IPS-20b (cell line): ENCODE results near the gene MS4A10.
"Not testable (repeated sequence)": the region's sequence is repeated elsewhere in the genome, so short reads cannot be mapped to it uniquely, and the experiment has no call there.

Experiments
- H3K27ac ChIP-seq: one replicate; pipeline ENCODE4 v1.5.1; 2013; ENCODE audit warnings: low read length
- H3K27me3 ChIP-seq: 2 replicates; pipeline ENCODE4 v1.6.1; 2013; ENCODE audit warnings: mild to moderate bottlenecking, low read length, inconsistent platforms; ENCODE audit not compliant: insufficient read depth
- H3K36me3 ChIP-seq: 2 replicates; pipeline ENCODE4 v1.6.1; 2013; ENCODE audit warnings: low read depth, mild to moderate bottlenecking, inconsistent platforms, low read length, moderate library complexity; ENCODE audit not compliant: insufficient read depth
- H3K4me1 ChIP-seq: 2 replicates; pipeline ENCODE4 v1.6.1; 2013; ENCODE audit warnings: mild to moderate bottlenecking, control low read depth, inconsistent platforms, low read length, moderate library complexity; ENCODE audit not compliant: insufficient read depth
- H3K4me3 ChIP-seq: 2 replicates; pipeline ENCODE4 v1.5.1; 2013; ENCODE audit warnings: mild to moderate bottlenecking, low read length, inconsistent platforms
- H3K9ac ChIP-seq: 2 replicates; pipeline ENCODE4 v1.6.1; 2013; ENCODE audit warnings: low read depth, mild to moderate bottlenecking, inconsistent platforms, low read length, moderate library complexity
- H3K9me3 ChIP-seq: 2 replicates; pipeline ENCODE4 v1.6.1; 2013; ENCODE audit warnings: mild to moderate bottlenecking, low read depth, low read length, inconsistent platforms; ENCODE audit not compliant: insufficient read depth

Gene MS4A10

DNA sequence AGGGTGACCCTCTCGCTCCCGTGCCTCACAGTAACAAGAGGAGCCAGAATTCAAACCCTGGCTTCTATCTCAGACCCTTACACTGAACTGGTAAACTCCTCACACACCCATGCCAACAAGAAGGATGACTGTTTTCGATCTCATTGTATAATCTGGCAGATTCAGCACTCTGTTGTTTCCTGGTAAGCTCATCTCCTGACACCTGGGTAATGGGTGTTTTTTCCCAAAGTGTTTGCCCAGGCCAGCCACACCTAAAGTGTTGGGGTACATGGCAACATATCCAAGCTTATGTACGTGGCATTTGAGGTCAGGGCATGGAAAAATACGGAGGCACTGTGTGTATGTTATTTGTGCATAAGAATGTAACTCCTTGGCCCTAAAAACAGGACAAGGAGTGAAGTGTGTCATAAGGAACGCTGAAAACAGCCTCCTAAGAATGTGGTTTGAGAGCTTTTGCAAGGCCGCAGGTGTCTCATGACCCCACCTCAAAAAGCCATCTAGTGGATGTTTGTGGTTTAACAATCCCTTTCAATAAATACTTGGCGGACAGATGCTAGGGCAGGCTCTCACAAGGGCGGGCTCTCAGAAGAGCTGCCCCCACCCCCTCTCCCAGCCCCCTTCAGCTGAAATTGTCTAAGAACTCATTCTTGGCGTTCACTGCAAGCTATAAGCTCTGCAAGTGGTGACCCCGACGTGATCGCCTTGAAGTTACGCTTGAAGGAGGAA lies 28.7 kb upstream of the MS4A10 start, which contains the start of gene MS4A15:
Gene MS4A15 (plus strand): TSS at position 561 of the 726 bp plus-strand sequence. CDS start 6,867 bp downstream, outside the sequence.
- Histone ChIP-seq H3K36me3 (no peaks in the 10 kb centered on the region), H3K9me3 (no peaks in the 10 kb centered on the region), H3K9ac (no peak within 1 kb of the TSS), H3K4me1 (no peaks in the 10 kb centered on the region), H3K27me3 (no peaks in the 10 kb centered on the region), H3K27ac (no peak within 1 kb of the TSS), H3K4me3 (no peak within 1 kb of the TSS)

DNA sequence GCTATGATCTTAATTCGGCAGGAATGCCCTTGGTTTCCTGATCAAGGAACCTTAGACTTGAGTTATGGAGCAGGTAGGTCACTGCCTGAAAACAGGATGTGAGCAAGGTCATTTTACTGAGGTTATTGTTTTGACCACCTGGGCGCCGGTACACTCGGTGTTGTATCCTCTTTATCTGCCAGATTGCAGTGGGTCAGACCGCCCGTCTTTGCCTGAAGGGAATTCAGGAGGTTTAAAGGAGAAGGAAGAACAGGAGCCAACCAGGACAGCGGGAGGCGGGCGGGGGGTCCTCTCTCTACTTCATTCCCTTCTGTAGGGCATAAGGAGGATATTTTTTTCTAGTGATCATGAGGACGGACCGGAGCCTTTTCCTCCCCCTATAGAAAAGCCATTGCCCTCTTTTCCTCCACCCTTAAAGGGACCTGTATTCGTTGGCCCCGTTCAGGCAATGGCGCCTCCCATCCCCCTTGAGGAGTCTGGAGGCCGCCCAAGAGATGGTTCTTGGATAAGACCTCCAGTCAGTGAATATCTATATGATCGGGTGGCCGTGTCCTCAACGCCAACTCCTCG lies 27.8 kb upstream of the MS4A10 start:
- H3K4me3 ChIP-seq: no peak overlapping the region
- no peak overlapping the region for H3K9ac ChIP-seq
- H3K27ac ChIP-seq: no peak overlapping the region
- H3K36me3 ChIP-seq: no peaks in the 10 kb centered on the region
- no peaks in the 10 kb centered on the region for H3K4me1 ChIP-seq
- H3K27me3 ChIP-seq: no peaks in the 10 kb centered on the region
- no peaks in the 10 kb centered on the region for H3K9me3 ChIP-seq

DNA sequence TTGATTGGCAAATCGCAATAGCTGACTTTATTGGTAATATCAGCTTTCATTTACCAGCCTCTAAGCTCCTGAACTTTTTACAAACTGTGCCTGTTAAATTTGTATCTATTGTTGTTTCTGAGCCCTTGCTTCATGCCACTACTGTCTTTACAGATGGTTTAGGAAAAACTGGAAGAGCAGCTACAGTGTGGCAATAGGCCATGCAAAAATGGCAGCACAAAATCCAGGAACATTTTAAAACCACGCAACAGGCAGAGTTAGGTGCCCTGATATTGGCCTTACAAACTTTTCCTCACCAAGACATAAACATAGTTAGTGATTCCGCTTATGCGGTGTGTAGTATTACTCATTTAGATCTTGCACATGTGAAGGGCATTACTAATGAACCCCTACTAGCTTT lies 26.5 kb upstream of the MS4A10 start:
- not testable (repeated sequence) for H3K27ac ChIP-seq, H3K9me3 ChIP-seq, H3K9ac ChIP-seq, H3K4me3 ChIP-seq, H3K36me3 ChIP-seq, H3K27me3 ChIP-seq, H3K4me1 ChIP-seq

DNA sequence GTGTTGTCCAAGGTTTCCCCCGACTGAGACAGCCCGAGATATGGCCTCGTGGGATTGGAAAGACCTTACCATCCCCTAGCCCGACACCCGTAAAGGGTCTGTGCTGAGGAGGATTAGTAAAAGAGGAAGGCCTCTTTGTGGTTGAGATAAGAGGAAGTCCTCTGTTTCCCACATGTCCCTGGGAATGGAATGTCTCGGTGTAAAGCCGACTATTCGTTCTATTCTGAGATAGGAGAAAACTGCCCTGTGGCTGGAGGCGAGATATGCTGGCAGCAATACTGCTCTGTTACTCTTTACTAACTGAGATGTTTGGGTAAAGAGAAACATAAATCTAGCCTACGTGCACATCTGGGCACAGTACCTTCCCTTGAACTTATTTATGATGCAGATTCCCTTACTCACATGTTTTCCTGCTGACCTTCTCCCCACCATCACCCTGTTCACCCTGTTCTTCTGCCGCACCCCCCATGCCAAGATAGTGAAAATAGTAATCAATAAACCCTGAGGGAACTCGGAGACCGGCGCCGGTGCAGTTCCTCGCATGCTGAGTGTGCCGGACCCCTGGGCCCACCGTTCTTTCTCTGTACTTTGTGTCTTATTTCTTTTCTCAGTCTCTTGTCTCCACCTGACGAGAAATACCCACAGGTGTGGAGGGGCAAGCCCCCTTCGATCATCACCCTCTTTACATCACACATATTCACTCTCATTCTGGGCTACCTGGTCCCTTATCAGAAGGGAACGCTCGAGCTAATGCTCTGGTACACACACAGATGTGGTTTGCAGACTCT lies 25.5 kb upstream of the MS4A10 start:
- not testable (repeated sequence) for H3K4me3 ChIP-seq, H3K9ac ChIP-seq, H3K36me3 ChIP-seq, H3K27ac ChIP-seq, H3K4me1 ChIP-seq, H3K27me3 ChIP-seq, H3K9me3 ChIP-seq

DNA sequence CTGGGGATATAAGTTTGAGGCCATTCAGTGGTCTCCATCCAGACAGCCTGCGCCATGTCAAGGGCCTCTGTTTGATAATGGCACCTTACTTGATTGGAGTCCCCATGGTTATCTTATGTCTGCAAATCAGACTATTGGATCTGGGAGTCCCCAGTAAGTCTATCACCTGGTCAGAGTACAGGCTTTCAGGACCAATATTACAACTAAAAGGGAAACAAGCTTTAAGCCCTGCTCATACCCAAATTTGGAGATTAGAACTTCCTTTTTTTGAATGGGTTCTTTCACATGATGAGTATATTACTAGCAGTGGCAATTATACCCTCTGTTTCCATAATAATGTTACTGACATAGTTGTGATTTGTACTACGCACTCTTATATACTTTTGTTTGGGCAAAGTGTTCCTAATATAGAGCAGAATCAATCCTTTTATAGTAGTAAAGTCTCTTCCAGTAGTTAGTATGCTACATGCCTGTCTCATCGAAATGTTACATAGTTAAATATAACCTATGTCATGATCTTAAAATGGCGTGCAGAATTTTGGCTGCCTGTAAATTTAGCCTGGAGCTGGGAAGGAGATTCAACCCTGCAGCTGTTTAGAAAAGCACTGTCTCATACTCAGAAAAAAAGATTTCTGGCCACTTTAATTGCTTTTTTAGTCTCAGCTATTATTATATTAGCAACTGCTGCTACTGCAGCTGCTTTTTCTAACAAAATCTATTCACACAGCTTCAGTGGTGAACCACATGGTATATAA lies 23.5 kb upstream of the MS4A10 start:
- Histone ChIP-seq H3K36me3 (no peaks in the 10 kb centered on the region), H3K27me3 (peaks cover 3% of the 10 kb centered on the region; the same call in 1 of the 2 replicates), H3K9me3 (no peaks in the 10 kb centered on the region), H3K27ac (no peak overlapping the region), H3K9ac (no peak overlapping the region), H3K4me1 (no peaks in the 10 kb centered on the region; the same call in 1 of the 2 replicates), H3K4me3 (no peak overlapping the region)

DNA sequence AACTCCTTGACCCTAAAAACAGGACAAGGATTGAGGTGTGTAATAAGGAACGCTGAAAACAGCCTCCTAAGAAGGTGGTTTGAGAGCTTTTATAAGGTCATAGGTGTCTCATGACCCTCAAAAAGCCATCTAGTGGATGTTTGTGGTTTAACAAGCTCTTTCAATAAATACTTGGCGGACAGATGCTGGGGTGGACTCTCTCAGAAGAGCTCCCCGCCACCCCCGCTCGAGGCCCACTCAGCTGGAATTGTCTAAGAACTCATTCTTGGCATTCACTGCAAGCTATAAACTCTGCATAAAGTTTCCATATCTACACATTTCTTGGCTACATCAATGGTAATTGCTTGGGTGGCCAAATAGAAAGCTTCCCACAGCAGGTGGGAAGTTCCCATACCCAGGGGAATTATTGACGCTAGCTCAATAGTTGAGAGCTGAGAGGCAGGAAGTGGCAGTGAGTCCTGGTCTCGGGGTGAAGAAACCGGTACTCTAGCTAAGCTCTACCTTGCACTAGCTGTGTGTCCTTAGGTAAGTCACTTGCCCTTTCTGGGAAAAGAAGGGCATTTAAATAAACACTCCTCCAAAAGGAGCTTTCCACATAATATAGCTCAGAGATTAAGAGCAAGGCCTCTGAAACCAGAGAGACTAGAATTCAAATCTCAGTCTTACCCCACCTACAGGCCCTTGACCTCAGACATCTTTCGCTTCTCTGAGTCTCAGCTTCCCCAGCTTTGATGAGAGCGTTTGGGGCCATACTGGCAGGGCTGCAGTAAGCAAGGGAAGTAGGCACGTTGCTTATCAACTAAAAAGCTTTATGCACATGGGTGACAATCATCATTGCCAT lies 22.1 kb upstream of the MS4A10 start:
- H3K9me3 ChIP-seq: no peaks in the 10 kb centered on the region
- H3K9ac ChIP-seq: no peak overlapping the region
- no peak overlapping the region for H3K27ac ChIP-seq
- peaks cover 17% of the 10 kb centered on the region for H3K27me3 ChIP-seq
- H3K4me3 ChIP-seq: no peak overlapping the region
- H3K4me1 ChIP-seq: no peaks in the 10 kb centered on the region; the same call in 1 of the 2 replicates
- H3K36me3 ChIP-seq: no peaks in the 10 kb centered on the region

DNA sequence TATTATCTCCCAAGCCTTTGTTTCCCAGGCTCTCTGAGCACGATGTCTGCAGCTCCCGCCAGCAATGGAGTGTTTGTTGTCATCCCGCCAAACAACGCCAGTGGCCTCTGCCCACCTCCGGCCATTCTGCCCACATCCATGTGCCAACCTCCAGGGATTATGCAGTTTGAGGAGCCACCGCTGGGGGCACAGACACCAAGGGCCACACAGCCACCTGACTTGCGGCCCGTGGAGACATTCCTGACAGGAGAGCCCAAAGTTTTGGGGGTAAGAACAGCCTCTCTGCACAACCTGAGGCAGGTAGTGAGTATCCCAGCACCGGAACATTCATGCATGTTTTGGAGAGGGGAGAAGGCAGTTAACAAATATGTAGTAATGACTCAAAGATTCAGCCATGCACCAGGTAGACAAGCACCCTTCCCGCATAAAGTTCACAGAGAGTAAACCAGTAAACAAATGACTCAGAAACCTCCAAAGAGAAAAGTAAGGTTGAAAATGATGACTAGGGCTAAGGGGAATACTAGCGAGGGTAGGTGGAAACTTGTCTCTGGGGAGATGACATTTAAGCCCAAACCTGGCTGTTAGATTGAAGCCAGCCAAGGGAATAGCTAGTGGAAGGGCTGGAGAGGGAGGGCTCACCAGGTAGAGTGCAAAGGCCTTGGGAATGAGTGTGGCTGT lies 21.3 kb upstream of the MS4A10 start:
- H3K4me3 ChIP-seq: no peak overlapping the region
- H3K9me3 ChIP-seq: no peaks in the 10 kb centered on the region
- peaks cover 24% of the 10 kb centered on the region for H3K27me3 ChIP-seq
- H3K9ac ChIP-seq: peak overlapping the region; percentile 35; the same call in 1 of the 2 replicates
- H3K36me3 ChIP-seq: no peaks in the 10 kb centered on the region
- no peak overlapping the region for H3K27ac ChIP-seq
- no peaks in the 10 kb centered on the region; the same call in 1 of the 2 replicates for H3K4me1 ChIP-seq

DNA sequence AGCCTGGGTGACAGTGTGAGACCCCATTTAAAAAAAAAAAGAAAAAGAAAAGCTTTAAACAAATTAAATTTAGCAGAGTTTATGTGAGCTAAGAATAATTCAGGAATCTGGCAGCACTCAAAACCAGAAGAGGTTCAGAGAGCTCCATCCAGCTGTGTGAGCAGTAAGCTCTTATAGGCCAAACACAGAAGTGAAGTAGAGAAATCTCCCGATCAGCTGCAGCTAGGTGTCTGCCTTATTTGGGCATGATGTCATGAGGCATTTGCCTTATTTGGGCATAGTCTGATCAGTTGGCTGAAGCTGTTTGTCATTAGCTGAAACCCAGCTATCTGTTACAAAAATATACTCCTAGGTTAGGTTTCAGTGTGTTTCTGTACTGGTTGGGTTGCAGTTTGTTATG lies 20.3 kb upstream of the MS4A10 start:
- no peaks in the 10 kb centered on the region for H3K36me3 ChIP-seq
- H3K27ac ChIP-seq: no peak overlapping the region
- no peaks in the 10 kb centered on the region; the same call in 1 of the 2 replicates for H3K4me1 ChIP-seq
- no peak overlapping the region for H3K4me3 ChIP-seq
- peaks cover 24% of the 10 kb centered on the region for H3K27me3 ChIP-seq
- no peak overlapping the region; the same call in 1 of the 2 replicates for H3K9ac ChIP-seq
- H3K9me3 ChIP-seq: no peaks in the 10 kb centered on the region

DNA sequence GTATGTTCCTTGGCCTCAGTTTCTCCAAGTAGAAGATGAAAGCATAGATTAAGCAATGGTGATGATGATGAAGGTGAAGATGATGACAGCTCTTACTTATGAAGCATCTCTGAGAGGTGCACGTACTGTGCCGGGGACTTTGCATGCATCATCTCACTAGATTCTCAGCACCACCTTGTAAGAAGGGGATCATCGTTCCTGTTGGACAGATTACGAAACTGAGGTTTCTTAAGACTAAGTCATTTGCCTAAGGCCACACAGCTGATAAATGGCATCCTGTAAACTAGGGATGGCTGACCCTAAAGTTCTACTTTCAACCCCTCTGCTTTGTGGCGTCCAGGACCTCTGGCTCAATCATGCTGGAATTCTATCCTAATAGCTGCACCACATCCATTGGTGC lies 19.8 kb upstream of the MS4A10 start:
- Histone ChIP-seq H3K4me1 (no peaks in the 10 kb centered on the region; the same call in 1 of the 2 replicates), H3K9ac (no peak overlapping the region; the same call in 1 of the 2 replicates), H3K9me3 (no peaks in the 10 kb centered on the region), H3K4me3 (no peak overlapping the region), H3K27ac (no peak overlapping the region), H3K36me3 (no peaks in the 10 kb centered on the region), H3K27me3 (peaks cover 24% of the 10 kb centered on the region)

DNA sequence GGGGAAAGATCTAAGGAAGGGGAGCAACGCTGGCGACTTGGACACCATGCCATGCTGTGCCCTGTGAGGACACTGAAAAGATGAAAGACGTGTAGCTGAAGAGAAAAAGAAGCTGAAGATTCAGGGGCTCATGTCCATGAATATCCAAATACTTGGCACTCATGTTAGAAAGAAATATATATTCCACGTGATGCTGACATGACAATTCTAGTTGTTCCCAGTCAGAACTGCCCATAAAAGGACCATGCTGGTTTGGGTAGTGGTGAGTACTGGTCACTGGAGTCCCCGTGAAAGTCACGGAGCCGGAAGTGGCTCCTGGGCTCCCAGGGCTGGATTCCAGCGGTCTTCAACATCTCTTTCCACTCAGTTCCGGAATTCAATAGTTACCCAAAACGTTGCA lies 18.6 kb upstream of the MS4A10 start:
- H3K4me1 ChIP-seq: no peaks in the 10 kb centered on the region; the same call in 1 of the 2 replicates
- H3K36me3 ChIP-seq: no peaks in the 10 kb centered on the region
- no peak overlapping the region for H3K9ac ChIP-seq
- H3K9me3 ChIP-seq: no peaks in the 10 kb centered on the region
- no peak overlapping the region for H3K4me3 ChIP-seq
- no peak overlapping the region for H3K27ac ChIP-seq
- H3K27me3 ChIP-seq: peaks cover 24% of the 10 kb centered on the region
